Activated naive CD8-positive, alpha-beta T cell treated with anti-CD3 and anti-CD28 coated beads, Interleukin-2, amount 10 ng/mL, durations not matched to agents 7 days and 5 days (primary cell): ENCODE data around the gene GABRA4. TPM values are rescaled to one million over a fixed set of nuclear protein-coding genes. Genes with fewer than 3 reads are reported as not detected.

Source experiments
- ATAC-seq: fragments of 150-1000 bp; cut with Tn5 transposase; one replicate; pipeline ENCODE4 v1.10.0; 2021; ENCODE audit warnings: low read depth, moderate library complexity
- POLR2A ChIA-PET: fragments of 350-600 bp; sonication (Branson Sonifier 250); formaldehyde crosslinking; loops from one replicate; lab custom pipeline; 2021; ENCODE audit warnings: antibody characterized with exemption; lab: Charles Lee
- DNase-seq: peaks from one replicate; pipeline ENCODE4 v3.0.0; 2021
- H3K27ac Mint-ChIP-seq: one replicate; pipeline ENCODE4 v1.8.0; 2022; ENCODE audit warnings: mild to moderate bottlenecking, mixed read lengths
- H3K27me3 Mint-ChIP-seq: one replicate; pipeline ENCODE4 v1.8.0; 2022; ENCODE audit warnings: mild to moderate bottlenecking, moderate library complexity, mixed read lengths
- H3K36me3 Mint-ChIP-seq: one replicate; pipeline ENCODE4 v1.8.0; 2021; ENCODE audit warnings: mild to moderate bottlenecking, mixed read lengths
- H3K4me1 Mint-ChIP-seq: one replicate; pipeline ENCODE4 v1.8.0; 2021; ENCODE audit warnings: mixed read lengths
- H3K4me3 Mint-ChIP-seq: one replicate; pipeline ENCODE4 v1.8.0; 2022; ENCODE audit warnings: mild to moderate bottlenecking, moderate library complexity, mixed read lengths
- H3K9me3 Mint-ChIP-seq: one replicate; pipeline ENCODE4 v1.8.0; 2021; ENCODE audit warnings: mixed read lengths
- total RNA-seq, 2 experiments: library from RNA; stranded (reverse); gene quantifications; one replicate each; pipeline ENCODE4 v1.2.3, GENCODE V29; 2021

The GABRA4 gene
- total RNA-seq, 2 experiments from 2014 or later = not detected

DNA sequence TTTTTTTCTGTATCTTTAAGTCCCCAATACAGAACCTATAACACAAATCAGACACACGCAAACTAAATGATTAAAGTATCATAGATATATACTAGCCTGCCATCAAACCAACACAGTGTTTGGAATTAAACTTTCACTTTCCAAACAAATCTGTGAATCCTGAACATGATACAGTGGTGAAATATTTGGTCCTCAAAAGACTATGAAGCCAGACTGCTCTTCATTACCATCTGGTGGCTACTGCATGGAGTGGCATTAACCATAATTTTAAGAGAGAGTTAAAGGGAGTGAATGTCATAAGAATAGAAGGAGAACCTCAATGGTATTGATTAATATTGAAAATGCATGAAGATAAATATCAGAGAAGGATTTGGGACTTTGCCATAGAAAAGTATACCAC is 9.2 kb upstream of the GABRA4 start:
- peaks cover 12% of the 10 kb centered on the region for H3K27me3 Mint-ChIP-seq
- no peaks in the 10 kb centered on the region for H3K36me3 Mint-ChIP-seq
- POLR2A ChIA-PET = no interaction called here
- ATAC-seq (no peak), DNase-seq (no peak)
- H3K27ac Mint-ChIP-seq = no peak overlapping the region
- H3K4me3 Mint-ChIP-seq = no peak overlapping the region
- H3K4me1 Mint-ChIP-seq = no peaks in the 10 kb centered on the region
- no peaks in the 10 kb centered on the region for H3K9me3 Mint-ChIP-seq

DNA sequence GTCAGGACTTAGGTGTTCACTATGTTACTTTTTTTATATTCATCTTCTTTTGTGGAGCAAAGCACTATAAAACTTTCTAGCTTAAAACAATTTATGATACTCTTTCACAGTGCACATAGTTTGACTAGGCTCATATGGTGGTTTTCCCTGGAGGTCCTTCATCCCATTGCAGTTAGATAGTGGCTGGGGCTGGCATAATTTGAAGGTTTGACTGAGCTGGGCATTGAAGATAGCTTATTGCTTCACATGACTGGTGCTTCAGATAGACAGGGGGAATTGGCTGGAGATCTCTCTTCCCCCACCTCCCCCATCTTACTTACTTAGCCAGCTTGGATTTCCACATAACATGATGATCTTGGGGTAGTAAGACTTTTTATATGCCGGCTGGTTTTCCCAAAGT is 7.0 kb upstream of the GABRA4 start:
- Mint-ChIP-seq H3K27me3 (peaks cover 21% of the 10 kb centered on the region), H3K27ac (no peak overlapping the region), H3K36me3 (no peaks in the 10 kb centered on the region), H3K9me3 (no peaks in the 10 kb centered on the region), H3K4me1 (no peaks in the 10 kb centered on the region), H3K4me3 (no peak overlapping the region)
- POLR2A ChIA-PET = no interaction called here
- ATAC-seq (no peak), DNase-seq (no peak)

DNA sequence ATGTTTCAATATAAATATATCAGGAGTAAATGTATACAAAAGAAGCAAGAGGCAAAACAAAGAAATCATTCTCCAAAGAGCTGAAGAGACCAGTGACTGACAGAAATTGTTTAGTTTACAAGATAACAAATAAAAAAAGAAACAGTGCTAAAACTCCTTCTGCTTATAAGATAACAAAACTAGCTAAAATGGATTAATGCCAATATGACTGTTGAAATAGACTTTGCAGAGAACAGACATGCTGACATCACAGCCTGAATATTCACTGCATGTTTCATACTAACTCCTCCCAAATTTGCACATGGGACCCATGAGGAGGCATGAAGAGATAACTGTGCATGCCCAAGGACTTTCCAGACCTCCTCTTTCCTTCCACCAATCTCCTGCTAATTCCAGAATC is 6.2 kb upstream of the GABRA4 start:
- ATAC-seq (no peak), DNase-seq (no peak)
- no peaks in the 10 kb centered on the region for H3K9me3 Mint-ChIP-seq
- POLR2A ChIA-PET = no interaction called here
- H3K27ac Mint-ChIP-seq = no peak overlapping the region
- H3K36me3 Mint-ChIP-seq = no peaks in the 10 kb centered on the region
- no peaks in the 10 kb centered on the region for H3K4me1 Mint-ChIP-seq
- H3K4me3 Mint-ChIP-seq = no peak overlapping the region
- H3K27me3 Mint-ChIP-seq = peaks cover 29% of the 10 kb centered on the region

DNA sequence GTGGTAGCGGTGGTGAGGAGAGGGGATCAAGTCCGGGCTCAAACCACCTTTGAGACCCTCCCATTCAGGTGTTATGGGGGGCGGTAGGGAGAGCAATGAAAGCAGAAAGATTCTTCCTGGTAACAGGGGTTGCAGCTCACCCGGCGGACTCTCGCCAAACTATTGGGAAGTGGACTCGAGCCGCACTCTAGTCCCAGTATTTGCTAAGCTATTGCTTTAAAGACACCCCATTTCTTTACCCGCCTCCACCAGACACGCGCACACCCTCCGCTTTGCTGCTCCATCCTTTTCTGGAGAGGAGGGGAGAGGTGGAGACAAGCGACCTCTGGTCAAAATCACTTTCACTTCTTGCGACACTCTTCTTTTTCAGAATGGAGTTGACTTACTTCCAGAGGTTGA is 625 bp upstream of the GABRA4 start:
- ATAC-seq = no peak

DNA sequence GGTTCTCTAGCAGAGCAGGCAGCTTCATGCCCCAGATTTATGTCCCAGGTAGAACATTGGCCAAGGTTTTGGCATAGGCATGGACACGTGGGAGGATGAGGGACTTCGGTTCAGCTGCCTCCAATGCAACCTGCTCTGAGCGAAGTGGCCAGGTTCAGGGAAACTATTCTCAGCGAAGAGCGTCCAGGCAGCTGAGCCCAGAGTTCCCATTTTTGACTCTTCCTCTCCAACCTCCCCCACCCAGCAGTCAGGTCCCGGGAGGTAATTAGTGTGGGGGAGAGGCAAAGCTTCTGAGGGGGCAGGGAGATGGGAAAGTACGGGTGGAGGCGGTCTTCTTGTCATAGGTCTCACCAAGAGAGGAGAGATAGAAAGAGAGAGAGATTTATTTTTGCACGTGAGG is 1.0 kb downstream of the GABRA4 start:
- ATAC-seq (no peak), DNase-seq (no peak)
- peaks cover 7% of the 10 kb centered on the region for H3K4me1 Mint-ChIP-seq
- peak overlapping the region; percentile 15 for H3K4me3 Mint-ChIP-seq
- H3K9me3 Mint-ChIP-seq = no peaks in the 10 kb centered on the region
- no peak overlapping the region for H3K27ac Mint-ChIP-seq
- no peaks in the 10 kb centered on the region for H3K36me3 Mint-ChIP-seq
- peaks cover 48% of the 10 kb centered on the region for H3K27me3 Mint-ChIP-seq
- POLR2A ChIA-PET = no interaction called here

More for the DNA sequence above, 625 bp upstream of the GABRA4 start:
- H3K36me3 Mint-ChIP-seq = no peaks in the 10 kb centered on the region
- H3K9me3 Mint-ChIP-seq = no peaks in the 10 kb centered on the region
- H3K27ac Mint-ChIP-seq = no peak overlapping the region
- H3K27me3 Mint-ChIP-seq = peaks cover 48% of the 10 kb centered on the region
- POLR2A ChIA-PET = no interaction called here
- H3K4me1 Mint-ChIP-seq = peaks cover 7% of the 10 kb centered on the region
- peak overlapping the region; percentile 71 for H3K4me3 Mint-ChIP-seq
- no peak for DNase-seq

DNA sequence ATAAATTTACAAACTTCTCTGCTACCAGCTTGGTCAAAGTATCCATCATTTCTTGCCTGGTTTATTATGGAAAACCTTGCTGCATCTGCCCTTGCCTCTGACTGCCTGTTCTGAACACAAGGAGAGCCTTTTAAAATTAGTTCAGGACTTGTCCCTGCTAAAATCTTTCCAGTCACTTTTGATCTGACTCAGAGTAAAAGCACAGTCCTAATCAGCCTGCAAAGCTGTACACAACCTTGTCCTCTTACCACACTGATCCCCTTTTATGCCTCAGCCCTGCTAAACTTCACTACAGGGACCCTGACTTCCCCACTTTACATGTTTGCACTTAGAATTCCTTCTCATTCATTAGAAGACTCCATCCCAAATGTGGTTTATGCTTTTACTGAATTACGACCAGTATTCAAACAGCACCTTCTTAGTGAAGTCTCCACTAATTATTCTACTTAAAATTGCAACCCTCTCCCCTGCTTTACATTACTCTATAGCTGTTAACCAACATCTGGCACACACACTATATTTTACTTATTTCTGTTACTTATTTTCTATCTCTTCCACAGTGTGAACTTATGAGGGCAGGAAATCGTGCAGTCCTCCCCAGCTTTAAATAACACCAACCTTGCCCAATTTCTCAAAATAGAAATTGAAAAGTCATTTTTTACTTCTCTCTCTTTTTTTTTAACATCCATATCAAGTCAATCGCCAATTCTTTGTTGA is 6.3 kb downstream of the GABRA4 start:
- POLR2A ChIA-PET = no interaction called here
- peaks cover 8% of the 10 kb centered on the region for H3K27me3 Mint-ChIP-seq
- H3K4me3 Mint-ChIP-seq = no peak overlapping the region
- ATAC-seq (no peak), DNase-seq (no peak)
- H3K4me1 Mint-ChIP-seq = no peaks in the 10 kb centered on the region
- no peak overlapping the region for H3K27ac Mint-ChIP-seq
- H3K9me3 Mint-ChIP-seq = no peaks in the 10 kb centered on the region
- no peaks in the 10 kb centered on the region for H3K36me3 Mint-ChIP-seq

DNA sequence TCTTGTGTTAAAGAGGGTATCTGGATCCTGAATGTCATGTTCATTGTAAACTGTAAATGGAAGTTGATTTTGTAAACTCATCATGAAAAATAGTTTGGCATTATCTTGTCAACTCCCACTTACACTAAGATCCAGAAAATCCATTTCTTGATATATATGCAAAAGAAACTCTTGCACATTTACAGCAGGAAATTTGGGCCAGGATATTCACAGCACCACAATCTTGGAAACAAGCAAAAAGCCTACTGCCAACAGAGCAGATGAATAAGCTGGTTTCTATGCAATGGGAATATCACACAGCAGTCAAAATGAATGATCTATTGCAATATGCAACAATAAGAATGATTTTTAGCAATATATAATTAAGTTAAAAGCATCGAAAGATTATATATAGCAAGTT is 8.6 kb downstream of the GABRA4 start:
- Mint-ChIP-seq H3K27me3 (no peaks in the 10 kb centered on the region), H3K36me3 (no peaks in the 10 kb centered on the region), H3K9me3 (no peaks in the 10 kb centered on the region), H3K4me3 (no peak overlapping the region), H3K27ac (no peak overlapping the region), H3K4me1 (no peaks in the 10 kb centered on the region)
- POLR2A ChIA-PET = no interaction called here
- DNase-seq (no peak), ATAC-seq (no peak)

DNA sequence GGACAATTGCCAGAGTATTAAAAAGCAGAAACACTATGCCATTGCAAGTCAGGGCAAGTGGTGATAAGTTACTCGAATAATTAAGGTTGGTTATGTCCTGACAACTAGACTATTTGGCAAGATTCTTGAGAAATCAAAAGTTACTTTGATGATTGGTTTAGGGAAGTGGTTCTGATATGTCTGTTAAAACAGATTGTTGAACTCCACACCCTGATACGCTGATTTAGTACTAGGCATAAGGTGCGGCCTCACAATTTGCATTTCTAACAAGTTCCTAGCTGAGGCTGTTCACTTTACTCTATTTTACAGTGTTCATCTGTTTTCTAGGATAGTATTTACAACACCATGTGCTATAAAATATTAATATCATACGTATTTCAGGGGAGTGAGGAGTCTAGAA is 12.5 kb downstream of the GABRA4 start:
- no peaks in the 10 kb centered on the region for H3K27me3 Mint-ChIP-seq
- no peak overlapping the region for H3K27ac Mint-ChIP-seq
- POLR2A ChIA-PET = no interaction called here
- no peaks in the 10 kb centered on the region for H3K36me3 Mint-ChIP-seq
- no peak for ATAC-seq
- H3K9me3 Mint-ChIP-seq = no peaks in the 10 kb centered on the region
- H3K4me1 Mint-ChIP-seq = no peaks in the 10 kb centered on the region
- H3K4me3 Mint-ChIP-seq = no peak overlapping the region
- DNase-seq = no peak

DNA sequence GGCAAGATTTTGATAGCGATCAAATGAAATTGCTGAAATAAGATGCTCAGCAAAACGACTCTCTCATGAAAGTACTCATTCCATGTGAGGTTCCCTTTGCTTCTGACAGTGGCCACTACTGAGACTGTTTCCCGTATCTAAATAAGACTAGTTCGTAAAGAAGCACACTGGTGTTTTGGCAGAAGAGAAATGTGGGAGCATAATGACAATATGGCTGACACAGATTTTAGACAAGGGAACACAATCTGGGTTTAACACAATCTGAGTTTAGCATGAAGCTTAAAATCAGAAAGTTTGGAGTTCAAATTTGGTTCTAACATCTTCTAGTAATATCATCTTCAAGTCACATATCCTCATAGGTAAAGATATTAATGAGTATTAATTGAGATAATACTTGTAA is 13.7 kb downstream of the GABRA4 start:
- POLR2A ChIA-PET = no interaction called here
- Mint-ChIP-seq H3K27me3 (peaks cover 2% of the 10 kb centered on the region), H3K9me3 (no peaks in the 10 kb centered on the region), H3K27ac (no peak overlapping the region), H3K4me1 (no peaks in the 10 kb centered on the region), H3K36me3 (no peaks in the 10 kb centered on the region), H3K4me3 (no peak overlapping the region)
- DNase-seq (no peak), ATAC-seq (no peak)

DNA sequence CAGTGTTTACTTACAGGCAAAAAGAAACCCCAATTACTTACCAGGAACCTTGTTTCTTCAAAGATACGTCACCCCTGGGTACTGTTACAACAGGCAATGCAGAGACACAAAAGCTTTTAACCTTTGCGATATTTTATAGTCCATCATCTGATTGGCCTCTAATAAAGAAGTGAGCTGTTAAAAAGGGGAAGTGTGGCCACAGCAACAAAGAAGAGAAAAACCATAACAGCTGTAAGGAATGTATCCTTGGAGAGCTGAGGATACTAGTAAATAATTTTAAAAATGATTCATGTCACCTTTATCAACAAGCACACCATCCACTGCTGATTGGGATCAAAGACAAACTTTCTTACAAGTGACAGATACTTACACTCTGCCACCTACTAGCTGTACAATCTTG is 14.1 kb downstream of the GABRA4 start:
- peaks cover 2% of the 10 kb centered on the region for H3K27me3 Mint-ChIP-seq
- no peaks in the 10 kb centered on the region for H3K36me3 Mint-ChIP-seq
- POLR2A ChIA-PET = no interaction called here
- DNase-seq (no peak), ATAC-seq (no peak)
- no peaks in the 10 kb centered on the region for H3K4me1 Mint-ChIP-seq
- H3K4me3 Mint-ChIP-seq = no peak overlapping the region
- H3K9me3 Mint-ChIP-seq = no peaks in the 10 kb centered on the region
- no peak overlapping the region for H3K27ac Mint-ChIP-seq

DNA sequence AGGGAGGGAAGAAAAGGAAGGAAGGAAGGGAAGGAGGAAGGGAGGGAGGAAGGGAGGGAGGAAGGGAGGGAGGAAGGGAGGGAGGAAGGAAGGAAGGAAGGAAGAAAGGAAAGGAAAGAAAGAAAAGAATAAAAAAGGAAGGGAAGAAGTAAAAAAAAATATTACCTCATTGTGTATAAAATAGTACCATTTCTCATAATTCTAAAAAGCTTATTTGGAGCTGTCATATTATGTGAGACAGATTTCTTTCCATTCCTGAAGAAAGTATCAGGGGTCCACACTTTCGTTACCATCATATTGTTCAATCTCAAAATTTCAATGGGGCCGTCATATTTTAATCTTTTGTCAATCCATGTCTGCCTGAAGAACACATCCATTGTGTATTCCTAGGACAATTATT is 16.1 kb downstream of the GABRA4 start:
- no peaks in the 10 kb centered on the region for H3K4me1 Mint-ChIP-seq
- ATAC-seq (no peak), DNase-seq (no peak)
- POLR2A ChIA-PET = no interaction called here
- no peaks in the 10 kb centered on the region for H3K9me3 Mint-ChIP-seq
- H3K36me3 Mint-ChIP-seq = no peaks in the 10 kb centered on the region
- H3K27ac Mint-ChIP-seq = no peak overlapping the region
- H3K4me3 Mint-ChIP-seq = no peak overlapping the region
- peaks cover 2% of the 10 kb centered on the region for H3K27me3 Mint-ChIP-seq

DNA sequence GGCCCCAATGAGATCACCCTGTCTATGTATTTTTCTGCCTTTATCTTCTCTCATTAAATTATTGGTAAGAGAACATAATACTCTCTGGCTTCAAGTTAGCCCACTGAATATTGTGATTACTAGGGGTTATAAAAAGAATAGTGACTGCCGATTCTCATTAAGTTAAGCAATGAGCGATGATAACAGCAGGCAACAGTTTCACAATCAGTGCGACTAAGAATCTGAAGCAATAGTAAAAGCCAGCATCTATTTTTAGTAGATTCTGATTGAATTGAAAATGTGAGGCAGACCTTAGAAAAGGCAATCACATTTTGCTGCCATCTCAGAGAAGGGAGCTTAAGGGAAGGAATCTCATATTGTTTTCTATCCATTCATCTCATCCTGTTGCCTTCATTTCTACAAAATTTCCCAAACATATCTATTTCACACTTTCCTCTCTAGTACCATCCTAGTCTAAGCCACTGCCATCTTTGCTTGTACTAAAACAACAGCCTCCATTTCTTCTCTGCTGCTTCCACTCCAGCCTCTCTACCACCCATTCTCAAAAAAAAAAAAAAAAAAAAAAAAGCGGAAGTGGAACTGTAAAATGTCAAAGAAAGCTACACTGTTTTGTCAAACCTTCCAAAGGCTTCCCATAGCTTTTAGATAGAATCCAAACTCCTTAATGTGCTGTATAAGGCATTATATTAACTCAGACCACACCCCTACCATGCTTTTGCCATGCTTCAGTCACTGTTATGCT is 17.4 kb downstream of the GABRA4 start:
- Mint-ChIP-seq H3K27ac (no peak overlapping the region), H3K9me3 (no peaks in the 10 kb centered on the region), H3K4me1 (no peaks in the 10 kb centered on the region), H3K27me3 (peaks cover 2% of the 10 kb centered on the region), H3K36me3 (no peaks in the 10 kb centered on the region), H3K4me3 (no peak overlapping the region)
- DNase-seq (no peak), ATAC-seq (no peak)
- POLR2A ChIA-PET = no interaction called here

DNA sequence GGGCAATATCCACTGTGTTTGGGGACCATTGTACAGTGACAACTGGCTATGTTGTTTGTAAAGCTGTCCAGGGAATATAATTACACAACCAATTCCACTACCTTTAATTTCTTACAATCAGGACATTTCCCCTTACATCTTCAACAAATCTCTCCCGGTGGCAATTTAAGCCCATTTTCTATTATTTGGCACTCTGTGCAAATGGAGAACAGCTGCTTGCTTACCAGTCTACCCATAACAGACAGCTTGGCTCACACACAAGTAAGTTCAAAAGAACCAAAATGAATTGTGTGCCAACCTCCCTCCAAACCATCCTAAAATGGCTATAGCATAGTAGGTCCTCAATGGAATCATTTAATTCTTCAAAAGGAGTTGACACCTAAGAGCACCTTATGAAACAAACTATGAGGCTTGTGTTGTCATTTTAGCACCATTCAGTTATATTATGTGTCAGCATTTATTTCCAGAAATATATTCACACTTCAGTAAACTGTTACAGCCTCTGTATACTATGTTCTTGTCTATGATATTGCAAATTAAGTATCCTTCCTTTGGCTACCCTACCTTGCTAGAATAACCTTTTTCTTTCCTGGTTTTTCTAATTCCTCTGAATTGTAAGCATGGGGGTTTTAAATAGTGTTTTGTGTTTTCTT is 18.4 kb downstream of the GABRA4 start:
- no peak overlapping the region for H3K27ac Mint-ChIP-seq
- H3K4me1 Mint-ChIP-seq = no peaks in the 10 kb centered on the region
- POLR2A ChIA-PET = no interaction called here
- peaks cover 2% of the 10 kb centered on the region for H3K27me3 Mint-ChIP-seq
- no peaks in the 10 kb centered on the region for H3K36me3 Mint-ChIP-seq
- DNase-seq (no peak), ATAC-seq (no peak)
- no peak overlapping the region for H3K4me3 Mint-ChIP-seq
- H3K9me3 Mint-ChIP-seq = no peaks in the 10 kb centered on the region

DNA sequence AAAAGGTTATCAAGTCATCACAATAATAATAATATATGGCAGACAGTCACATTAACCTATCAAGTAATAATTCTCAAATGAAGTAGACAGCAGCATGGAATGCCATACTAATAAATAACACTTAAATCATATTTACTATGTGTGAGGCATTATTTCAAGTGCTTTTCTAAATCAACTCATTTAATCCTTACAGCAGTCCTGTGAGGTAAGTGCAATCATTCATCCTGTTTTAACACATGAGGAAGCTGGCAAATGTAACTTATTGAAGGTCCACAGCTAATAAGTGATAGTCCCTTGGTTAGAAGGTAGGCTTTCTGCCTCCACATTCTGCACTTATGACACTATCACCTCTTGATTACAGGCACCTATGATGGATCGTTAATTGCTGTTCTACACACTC is 24.5 kb downstream of the GABRA4 start:
- POLR2A ChIA-PET = no interaction called here
- ATAC-seq (no peak), DNase-seq (no peak)
- Mint-ChIP-seq H3K27ac (no peak overlapping the region), H3K9me3 (no peaks in the 10 kb centered on the region), H3K4me1 (no peaks in the 10 kb centered on the region), H3K4me3 (no peak overlapping the region), H3K27me3 (no peaks in the 10 kb centered on the region), H3K36me3 (no peaks in the 10 kb centered on the region)
